GM19467 (cell line): ENCODE results near the gene COL6A2.
"Not testable (repeated sequence)": the region's sequence is repeated elsewhere in the genome, so short reads cannot be mapped to it uniquely, and the experiment has no call there.

Source experiments
- ATAC-seq: cut with Tn5 transposase; IDR thresholded peaks from one replicate; pipeline ENCODE4 v1.9.1; 2021; ENCODE audit warnings: mild to moderate bottlenecking, moderate library complexity; ENCODE audit not compliant: unreplicated experiment

The COL6A2 gene

DNA sequence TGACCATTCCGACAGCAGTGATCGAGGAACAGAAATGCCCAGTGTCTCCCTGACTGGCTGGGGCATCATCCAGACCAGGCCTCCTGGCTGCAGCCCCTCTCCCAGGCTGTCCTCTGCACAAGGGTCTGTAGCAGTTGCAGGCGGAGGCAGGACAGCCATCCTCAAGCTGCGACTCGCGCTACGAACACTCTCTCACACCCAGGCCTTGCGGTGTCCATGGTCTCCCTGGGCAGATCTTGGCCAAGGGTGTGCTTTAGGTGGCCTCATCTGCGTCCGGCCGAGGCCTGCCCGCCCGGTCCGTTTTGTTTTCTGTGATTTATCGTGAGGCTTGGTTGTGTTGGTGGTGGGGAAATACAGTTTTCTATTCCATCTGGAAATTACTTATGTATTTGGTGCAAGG is 41.8 kb downstream of the COL6A2 start:
- no peak for ATAC-seq

DNA sequence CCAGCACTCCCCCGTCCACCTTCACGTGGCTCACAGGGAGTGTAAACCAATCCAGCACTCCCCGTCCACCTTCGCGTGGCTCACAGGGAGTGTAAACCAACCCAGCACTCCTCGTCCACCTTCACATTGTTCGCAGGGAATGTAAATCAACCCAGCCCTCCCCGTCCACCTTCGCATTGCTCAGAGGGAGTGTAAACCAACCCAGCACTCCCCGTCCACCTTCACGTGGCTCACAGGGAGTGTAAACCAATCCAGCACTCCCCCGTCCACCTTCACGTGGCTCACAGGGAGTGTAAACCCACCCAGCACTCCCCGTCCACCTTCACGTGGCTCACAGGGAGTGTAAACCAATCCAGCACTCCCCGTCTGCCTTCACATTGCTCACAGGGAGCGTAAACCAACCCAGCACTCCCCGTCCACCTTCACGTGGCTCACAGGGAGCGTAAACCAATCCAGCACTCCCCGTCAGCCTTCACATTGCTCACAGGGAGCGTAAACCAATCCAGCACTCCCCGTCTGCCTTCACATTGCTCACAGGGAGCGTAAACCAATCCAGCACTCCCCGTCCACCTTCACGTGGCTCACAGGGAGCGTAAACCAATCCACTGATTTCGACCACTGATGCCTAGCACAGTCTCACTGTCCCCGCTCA is 42.6 kb downstream of the COL6A2 start:
- ATAC-seq = not testable (repeated sequence)

DNA sequence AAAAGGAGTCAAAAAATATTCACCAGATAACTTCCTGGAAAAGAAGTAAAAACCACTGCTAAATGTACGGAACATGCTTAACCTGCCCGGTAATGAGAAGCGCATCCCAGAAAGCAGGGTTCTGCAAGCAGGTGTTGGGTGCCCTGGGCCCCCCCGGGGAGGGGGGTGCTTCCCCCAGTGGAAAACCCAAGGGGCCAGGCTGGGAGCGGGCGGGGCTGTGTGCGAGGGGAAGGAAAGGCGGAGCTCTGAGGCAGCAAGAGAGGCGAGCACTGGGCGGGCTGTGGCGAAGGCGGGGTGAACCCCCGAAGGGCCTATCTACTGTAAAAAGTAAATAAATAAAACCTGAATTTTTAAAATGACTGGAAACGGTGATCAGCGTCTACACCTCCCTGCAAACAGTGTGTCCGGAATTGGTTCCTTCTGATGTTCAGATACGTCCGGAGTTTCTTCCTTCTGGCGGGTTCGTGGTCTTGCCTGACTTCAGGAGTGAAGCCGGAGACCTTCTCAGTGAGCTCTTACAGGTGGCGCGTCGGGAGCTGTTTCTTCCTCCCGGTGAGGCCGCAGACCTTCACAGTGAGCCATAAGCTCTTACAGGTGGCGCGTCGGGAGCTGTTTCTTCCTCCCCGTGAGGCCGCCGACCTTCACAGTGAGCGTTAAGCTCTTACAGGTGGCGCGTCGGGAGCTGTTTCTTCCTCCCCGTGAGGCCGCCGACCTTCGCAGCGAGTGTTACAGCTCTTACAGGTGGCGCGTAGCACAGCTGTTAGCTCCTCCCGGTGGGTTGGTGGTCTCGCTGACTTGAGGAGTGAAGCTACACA is 44.1 kb downstream of the COL6A2 start:
- no peak for ATAC-seq

DNA sequence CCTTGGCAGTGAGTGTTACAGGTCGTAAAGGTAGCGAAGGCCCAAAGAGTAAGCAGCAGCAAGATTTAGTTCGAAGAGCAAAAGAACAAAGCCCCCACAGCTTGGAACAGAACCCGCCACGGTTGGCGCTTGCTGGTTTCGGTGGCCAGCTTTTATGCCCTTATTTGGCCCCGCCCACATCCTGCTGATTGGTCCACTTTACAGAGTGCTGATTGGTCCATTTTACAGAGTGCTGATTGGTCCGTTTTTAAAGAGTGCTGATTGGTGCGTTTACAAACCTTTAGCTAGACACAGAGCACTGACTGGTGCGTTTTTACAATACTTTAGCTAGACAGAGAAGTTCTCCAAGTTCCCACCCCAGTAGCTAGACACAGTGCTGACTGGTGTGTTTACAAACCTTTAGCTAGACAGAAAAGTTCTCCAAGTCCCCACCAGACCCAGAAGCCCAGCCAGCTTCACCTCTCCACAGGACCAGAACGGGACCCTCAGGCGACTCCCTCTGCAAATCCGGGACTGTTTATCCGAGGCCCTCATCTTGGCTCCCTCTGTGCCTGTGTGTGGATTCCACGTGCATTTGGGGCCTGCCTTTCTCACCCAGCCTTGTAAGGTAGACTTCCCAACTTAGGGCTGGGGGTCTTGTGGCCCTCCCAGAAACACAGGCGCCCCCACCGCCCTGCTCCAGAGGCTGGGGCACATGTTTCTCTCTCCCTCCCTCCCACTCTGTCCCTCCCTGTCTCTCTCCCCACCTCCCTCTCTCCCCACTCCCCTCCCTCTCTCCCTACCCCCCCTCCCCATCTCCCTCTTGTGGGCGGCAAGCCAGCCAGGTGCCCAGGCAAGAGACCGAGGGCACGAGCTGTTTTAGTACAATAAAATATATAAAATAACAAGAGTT is 44.9 kb downstream of the COL6A2 start:
- ATAC-seq = no peak

DNA sequence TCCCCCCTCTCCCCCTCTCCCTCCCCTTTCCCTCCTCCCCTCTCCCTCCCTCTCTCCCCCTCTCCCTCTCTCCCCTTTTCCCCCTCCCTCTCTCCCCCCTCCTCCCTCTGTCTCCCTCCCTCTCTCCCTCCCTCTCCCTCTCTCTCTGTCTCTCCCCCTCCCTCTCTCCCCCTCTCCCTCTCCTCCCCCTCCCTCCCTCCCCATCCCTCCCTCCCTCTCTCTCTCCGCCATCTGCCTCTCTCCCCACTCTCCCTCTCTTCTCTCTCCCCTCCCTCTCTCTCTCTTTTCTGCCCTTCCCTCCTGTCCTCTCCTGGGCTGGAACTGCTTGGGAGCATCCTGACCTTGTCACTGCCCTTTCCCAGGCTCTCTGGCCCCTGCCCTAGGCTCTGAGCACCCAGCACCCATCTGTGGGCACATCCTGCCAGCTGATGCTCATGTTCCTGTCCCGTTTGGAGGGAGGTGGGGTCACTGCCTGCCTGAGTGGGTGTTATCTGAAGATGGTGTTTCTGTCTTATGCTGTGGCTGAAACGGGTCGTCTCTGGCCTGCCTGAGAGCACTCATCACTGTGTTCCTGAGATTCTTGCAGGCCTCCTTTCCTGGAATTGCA is 46.7 kb downstream of the COL6A2 start:
- no peak for ATAC-seq

DNA sequence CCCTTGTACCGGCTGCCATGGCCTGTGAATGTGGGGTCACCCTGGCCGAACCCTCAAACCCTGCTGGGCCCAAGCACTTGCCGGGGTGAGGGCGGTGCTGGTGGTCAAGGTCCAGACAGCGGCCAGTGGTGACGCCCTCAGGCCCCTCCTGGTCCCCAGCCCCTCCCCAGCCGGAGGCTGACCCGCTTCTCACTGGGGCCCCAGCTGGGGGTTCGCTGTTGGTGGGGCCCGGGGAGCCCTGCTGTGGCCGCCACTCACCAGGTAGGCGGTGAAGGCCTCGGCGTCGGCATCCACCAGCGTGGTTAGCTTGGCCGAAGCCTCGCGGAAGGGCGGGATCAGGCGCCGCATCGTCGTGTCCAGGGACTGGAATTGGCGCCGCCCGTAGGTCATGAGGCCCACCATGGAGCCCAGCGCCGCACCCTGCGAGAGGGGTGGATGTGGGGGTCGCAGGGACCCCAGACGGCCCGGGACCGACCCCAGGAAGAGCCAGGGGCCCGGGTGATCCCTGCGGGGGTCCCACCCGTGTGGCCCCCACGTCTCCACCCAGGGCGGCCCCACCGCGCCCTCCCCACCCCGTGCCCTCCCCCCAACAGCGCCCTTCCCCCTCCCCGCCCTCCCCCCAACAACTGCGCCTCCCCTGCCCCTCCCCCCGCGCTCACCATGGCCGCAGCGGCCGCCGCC is 47.4 kb downstream of the COL6A2 start:
- no peak for ATAC-seq

DNA sequence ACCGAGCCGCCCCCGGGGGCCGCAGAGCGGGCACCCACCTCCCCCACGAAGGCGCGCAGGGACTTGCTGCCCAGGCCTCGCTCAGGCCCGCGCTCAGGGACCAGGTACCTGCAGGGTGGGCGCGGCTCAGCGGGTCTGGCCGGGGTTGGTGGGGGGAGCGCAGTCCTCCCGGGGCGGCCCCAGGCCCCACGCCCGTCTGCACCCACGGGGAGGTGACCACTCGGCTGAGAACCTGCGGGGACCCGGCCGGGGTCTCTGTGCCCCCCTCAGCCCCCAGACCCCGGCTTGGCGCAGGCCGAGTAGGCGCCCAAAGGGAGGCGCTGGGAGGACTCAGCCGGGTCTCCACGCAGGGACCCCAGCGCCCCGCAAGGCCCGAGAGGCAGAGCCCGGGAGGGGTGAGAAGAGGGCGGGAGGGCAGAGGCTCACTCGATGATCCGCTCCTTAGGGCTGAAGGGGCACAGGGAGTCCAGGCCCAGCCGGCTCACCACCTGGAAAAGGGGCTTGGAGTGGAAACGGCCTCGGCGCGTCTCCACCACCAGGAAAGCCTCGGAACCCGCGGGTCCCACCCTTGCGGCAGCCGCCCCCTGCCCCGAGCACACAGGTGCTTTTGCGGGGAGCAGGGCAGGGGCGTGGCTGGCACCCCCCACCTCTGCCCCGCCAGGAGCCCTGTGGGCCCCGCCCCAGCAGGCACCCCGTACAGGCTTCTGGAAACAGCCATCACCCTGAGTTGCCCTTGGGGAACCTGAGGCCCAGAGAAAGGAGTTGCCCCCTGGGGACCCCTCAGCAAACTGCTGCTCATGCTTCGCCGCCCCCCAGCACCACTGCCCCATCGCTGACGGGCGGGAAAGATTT is 48.2 kb downstream of the COL6A2 start:
- ATAC-seq = no peak

DNA sequence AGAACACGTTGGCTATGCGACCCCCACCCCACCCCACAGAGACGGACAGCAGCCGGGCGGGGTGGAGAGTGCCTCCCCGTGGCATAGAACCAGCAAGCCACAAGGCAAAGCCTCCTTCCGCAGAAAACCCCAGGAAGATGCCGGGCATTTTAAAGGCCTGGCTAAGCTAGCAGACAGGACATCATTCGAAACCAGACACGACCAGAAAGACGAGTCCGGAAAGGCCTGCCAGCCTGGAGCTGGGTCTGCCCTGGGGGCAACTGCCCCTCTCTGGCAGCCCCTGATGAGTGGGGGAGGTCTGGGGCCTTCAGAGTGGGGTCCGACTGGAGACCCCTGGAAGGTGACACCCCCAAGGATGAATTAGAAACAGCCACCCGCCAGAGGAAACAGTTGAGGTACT is 48.9 kb downstream of the COL6A2 start:
- ATAC-seq = no peak

DNA sequence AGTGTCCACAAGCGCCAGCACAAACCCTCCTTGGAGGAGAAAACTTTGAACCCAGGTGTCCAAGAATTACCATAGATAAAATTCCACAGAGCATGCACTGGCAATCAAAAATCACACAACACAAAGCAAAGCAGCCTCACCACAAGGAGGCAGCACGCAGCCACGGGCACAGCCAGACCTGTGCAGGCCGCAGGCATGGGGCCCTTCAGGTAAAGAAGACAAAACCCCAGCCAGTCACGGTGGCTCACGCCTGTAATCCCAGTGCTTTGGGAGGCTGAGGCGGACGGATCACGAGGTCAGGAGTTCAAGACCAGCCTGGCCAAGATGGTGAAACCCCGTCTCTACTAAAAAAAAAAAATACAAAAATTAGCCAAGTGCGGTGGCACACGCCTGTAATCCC is 49.5 kb downstream of the COL6A2 start:
- not testable (repeated sequence) for ATAC-seq

DNA sequence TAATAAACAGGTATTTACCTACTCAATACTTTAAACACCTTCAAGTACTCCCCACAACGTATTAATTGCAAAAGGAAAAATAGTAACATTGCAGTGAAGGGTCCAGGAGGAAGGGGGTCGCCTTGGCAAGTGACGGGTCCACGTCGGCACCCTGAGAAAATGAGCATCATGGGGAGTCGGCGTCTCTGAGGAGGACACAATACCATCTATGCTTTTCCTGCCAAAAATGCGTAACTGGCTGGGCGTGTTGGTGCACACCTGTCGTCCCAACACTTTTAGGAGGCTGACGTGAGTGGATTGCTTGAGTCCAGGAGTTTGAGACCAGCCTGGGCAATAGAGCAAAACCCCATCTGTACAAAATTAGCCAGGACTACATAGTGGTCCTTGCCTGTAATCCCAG is 50.2 kb downstream of the COL6A2 start:
- no peak for ATAC-seq

DNA sequence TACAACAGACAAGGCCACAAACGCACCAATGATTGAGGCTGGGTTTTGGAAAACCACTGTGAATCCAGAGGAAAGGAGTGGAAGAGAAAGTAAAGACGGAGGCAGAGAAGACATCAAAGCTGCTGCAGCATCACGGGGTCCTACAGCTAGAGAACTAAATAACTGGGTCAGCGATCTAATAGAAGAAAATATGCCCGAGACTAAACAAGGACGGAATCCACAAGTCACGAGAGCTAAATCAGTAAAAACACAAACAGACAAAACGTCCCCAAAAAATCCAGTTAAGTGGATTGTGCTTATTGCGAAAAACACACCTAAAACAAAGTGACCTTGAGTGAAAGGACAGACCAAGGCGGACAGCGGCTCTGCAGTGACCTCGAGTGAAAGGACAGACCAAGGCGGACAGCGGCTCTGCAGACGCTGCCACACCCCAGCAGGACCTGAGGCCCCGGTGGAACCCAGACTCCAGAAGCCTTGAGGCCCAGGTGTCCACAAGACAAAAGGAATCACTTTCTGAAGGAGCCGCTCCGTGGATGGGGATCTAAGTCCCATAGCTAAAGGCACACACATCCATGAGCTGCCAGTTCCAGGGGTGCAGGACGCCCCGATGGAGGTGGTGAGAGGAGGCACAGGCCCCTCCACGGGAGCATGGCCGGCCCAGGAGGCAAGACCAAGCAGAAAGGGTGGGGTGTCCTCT is 51.4 kb downstream of the COL6A2 start:
- no peak for ATAC-seq

DNA sequence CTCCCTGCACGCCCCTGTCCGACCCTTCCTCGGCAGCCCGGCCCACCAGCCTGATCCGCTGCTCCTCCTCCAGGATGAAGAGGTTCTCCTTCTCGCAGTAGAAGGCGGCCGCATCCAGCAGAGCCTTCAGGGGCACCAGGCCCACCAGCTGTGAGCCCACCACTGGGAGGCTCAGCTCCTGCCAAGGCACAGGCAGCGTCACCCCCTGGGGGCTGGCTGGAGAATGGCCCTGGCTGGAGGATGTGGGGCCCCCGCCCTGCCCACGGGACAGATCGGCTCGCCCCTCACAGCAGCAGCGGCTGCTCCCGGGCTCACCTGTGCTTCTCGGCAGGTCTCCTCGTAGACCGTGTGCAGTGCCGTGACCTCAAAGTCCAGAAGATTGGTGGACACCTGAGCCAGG is 52.2 kb downstream of the COL6A2 start:
- ATAC-seq = no peak

DNA sequence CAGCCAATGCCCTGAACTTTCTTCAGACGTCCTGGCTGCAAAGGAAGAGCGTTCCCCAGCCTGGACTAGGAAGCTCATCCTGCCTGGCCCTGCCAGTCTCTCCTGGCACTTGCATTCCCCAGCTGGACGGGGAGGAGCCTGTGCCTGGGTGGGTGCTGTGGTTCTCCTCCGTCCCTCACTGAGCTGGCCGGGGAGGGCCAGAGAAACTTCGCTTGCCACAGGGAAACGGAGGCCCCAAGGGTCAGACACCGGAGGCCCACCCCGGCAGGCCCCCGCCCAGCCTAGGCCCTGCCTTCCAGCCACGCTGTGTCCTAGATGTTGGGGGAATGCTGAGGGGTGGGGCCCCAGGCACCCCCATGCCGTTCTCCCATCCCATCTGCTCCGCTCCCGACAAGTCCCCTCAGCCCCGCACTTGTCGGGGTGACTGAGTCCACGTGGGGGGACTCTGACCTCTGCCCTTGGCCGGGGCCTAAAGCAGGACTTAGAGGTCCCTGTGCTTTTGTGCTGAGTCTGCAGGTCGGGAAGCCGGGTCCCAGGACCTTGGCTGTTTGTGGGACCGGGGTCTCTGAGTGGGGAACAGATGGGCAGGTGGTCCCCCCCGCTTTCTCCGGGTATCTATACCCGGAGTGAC is 52.7 kb downstream of the COL6A2 start:
- ATAC-seq = no peak

DNA sequence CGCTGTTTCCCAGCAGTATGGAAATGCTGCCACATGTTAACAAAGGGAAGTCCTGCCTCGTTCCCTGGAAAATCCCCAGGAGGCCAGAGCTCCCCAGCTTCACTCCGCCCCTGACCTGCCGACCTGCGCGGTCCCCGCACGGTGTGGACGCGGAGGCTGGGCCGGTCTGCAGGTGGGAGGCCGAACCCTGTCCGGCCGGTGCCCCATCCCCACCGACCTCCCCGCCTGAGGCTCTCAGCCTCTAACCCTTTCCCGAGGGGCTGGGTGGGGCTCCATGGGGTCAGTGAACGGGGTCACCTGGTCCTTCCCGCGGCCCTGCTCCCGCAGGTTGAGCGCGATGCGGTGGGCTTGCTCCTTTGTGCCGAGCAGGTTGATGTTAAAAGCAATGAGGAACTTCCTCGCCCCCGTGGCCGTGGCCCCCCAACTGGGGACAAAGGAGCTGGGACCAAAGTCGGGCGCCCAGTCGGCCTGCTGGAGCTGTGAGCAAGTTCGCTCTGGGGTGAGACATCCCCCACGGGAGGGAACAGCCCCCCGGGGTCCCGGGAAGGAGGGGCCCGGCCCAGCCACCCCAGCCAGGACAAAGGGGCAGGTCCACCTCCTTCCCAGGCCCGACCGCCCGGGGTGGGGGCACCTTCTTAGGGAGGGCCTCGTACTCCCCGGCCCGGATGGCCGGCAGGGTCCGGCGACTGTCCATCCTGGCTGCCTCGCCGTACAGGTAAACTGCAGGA is 53.5 kb downstream of the COL6A2 start:
- no peak for ATAC-seq

DNA sequence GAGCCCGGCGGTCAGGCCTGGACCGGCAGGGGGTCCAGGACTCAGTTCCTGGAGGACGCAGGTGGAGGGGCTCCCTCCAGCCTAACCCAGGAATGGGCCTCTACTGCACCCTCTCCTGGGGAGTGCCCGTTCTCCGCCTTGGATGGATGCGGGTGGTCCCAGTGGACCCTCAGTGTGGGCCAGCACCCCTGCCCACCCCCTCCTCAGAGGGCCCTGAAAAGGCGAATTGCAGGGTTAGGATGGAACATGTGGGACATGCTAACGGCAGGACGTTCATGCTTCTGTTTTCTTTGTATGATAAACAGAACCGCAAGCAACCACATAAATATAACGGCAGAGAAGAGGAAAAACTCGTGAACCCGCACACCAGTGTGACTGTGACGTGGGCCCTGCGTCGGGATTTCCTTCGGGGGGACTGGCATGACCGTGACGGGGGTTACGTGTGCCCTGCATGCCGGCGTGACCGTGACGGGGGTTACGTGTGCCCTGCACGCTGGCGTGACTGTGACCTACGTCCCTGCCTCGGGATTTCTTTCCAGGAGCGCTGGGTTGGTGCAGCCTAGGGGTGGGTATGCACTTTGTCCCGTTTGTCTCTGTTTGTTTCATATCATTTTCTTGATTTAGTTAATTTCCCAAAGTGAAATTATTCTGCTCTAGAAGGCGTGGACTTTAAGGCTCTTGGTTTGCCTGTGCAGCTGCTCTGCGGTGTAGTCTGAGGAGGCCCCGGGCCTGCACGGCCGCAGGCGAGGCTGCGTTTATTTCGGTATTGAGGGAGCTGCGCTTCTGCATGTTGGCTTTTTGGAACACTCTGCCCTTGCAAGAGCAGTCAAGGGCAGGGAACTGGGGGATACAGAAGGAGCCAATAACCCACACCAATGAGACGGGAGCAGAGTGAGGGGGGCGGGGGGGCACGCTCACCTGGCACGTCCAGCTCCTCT is 54.3 kb downstream of the COL6A2 start:
- ATAC-seq = no peak

DNA sequence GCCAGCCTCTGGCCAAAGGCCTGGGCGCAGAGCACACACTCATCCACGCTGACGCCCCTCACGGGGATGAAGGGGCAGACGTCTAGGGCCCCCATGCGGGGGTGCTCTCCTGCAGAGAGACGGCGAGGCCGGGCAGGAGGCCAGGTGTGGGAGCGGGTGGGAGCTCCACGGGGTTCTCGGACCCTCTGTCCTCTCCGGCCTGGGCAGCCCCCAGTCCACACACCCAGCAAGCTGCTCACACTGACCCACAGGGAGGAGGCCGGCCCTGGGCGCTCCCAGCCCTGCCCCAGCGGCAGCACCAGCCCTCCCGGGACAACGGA is 55.0 kb downstream of the COL6A2 start:
- ATAC-seq = no peak
